Keratinocyte (primary cell): ENCODE data around the gene MUC3A.

Experiments used
- CTCF ChIP-seq, 3 experiments: IDR thresholded peaks in 1 of 3; conservative IDR thresholded peaks in 1 of 3; optimal IDR thresholded peaks in 1 of 3; 2 replicates in 2 of 3; 3 replicates in 1 of 3; pipeline versions ENCODE3 to v1.5.1; 2011; ENCODE audit warnings: low read length in 3 of 3, mild to moderate bottlenecking in 3 of 3, moderate library complexity in 2 of 3, control low read depth in 1 of 3, inconsistent platforms in 1 of 3; ENCODE audit not compliant: insufficient read depth in 2 of 3; ENCODE audit errors: extremely low read depth in 1 of 3
- EZH2 ChIP-seq: IDR thresholded peaks from one replicate; pipeline ENCODE4 v1.6.1; 2012; ENCODE audit warnings: inconsistent platforms, mild to moderate bottlenecking, low read length, moderate library complexity

- TF ChIP-seq CTCF (optimal IDR thresholded peaks at IDR 0.05 in 1 of 3, IDR thresholded peaks at IDR 0.05 in 1 of 3, conservative IDR thresholded peaks at IDR 0.05 in 1 of 3; ENCODE audit: extremely low read depth in 1 of 3, insufficient read depth in 2 of 3, low read length in 3 of 3) (no peak), EZH2 (no peak)
Measured at GRCh38 chr7:100963386-100963785, 14.1 kb downstream of the MUC3A start.
